ACC112 (cell line): ENCODE results near the gene NOL9.
"Not testable (repeated sequence)": the region's sequence is repeated elsewhere in the genome, so short reads cannot be mapped to it uniquely, and the experiment has no call there.

Source experiments
- H2AFZ ChIP-seq: fragments of 200-600 bp; sonication (generic); one replicate; pipeline ENCODE4 v1.6.0; 2017; ENCODE audit warnings: antibody characterized with exemption, low read length; ENCODE audit not compliant: unreplicated experiment
- H3K27ac ChIP-seq: fragments of 200-600 bp; sonication (generic); 2 replicates; pipeline ENCODE4 v1.5.1; 2014; ENCODE audit warnings: low read depth, mild to moderate bottlenecking, antibody characterized with exemption, low read length, moderate library complexity
- H3K27me3 ChIP-seq: fragments of 200-600 bp; sonication (generic); 2 replicates; pipeline ENCODE4 v1.6.1; 2014; ENCODE audit warnings: mild to moderate bottlenecking, antibody characterized with exemption, low read length, moderate library complexity, mixed read lengths; ENCODE audit not compliant: insufficient read depth
- H3K36me3 ChIP-seq: fragments of 200-600 bp; sonication (generic); 2 replicates; pipeline ENCODE4 v1.6.1; 2016; ENCODE audit warnings: mild to moderate bottlenecking, antibody characterized with exemption, low read length, moderate library complexity, mixed read lengths; ENCODE audit not compliant: insufficient read depth
- H3K4me1 ChIP-seq: fragments of 200-600 bp; sonication (generic); one replicate; pipeline ENCODE4 v1.6.1; 2016; ENCODE audit warnings: low read length, mixed read lengths; ENCODE audit not compliant: insufficient read depth, unreplicated experiment, control insufficient read depth
- H3K4me3 ChIP-seq: fragments of 200-600 bp; sonication (generic); 2 replicates; pipeline ENCODE4 v1.5.1; 2014; ENCODE audit warnings: mild to moderate bottlenecking, low read depth, low read length
- H3K79me2 ChIP-seq: fragments of 200-600 bp; sonication (generic); one replicate; pipeline ENCODE4 v1.6.0; 2016; ENCODE audit warnings: low read length; ENCODE audit not compliant: control insufficient read depth, unreplicated experiment, insufficient read depth

Gene NOL9

GRCh38 chr1:6570100-6570499 lies 15.8 kb upstream of the NOL9 start:
- H3K4me1 ChIP-seq: no peaks in the 10 kb centered on the region
- H3K36me3 ChIP-seq: no peaks in the 10 kb centered on the region
- no peak overlapping the region for H3K4me3 ChIP-seq
- H3K79me2 ChIP-seq: no peaks in the 10 kb centered on the region
- peaks cover 12% of the 10 kb centered on the region; the same call in 1 of the 2 replicates for H3K27me3 ChIP-seq
- no peak overlapping the region for H3K27ac ChIP-seq
- H2AFZ ChIP-seq: no peak overlapping the region

GRCh38 chr1:6569033-6569432 lies 14.7 kb upstream of the NOL9 start:
- peaks cover 23% of the 10 kb centered on the region; the same call in 1 of the 2 replicates for H3K27me3 ChIP-seq
- no peaks in the 10 kb centered on the region for H3K4me1 ChIP-seq
- H3K4me3 ChIP-seq: no peak overlapping the region
- H2AFZ ChIP-seq: no peak overlapping the region
- no peak overlapping the region for H3K27ac ChIP-seq
- H3K36me3 ChIP-seq: no peaks in the 10 kb centered on the region
- no peaks in the 10 kb centered on the region for H3K79me2 ChIP-seq

- Histone ChIP-seq H3K36me3 (no peaks in the 10 kb centered on the region), H3K27ac (no peak overlapping the region), H2AFZ (no peak overlapping the region), H3K79me2 (no peaks in the 10 kb centered on the region), H3K27me3 (peaks cover 31% of the 10 kb centered on the region), H3K4me1 (peaks cover under 1% of the 10 kb centered on the region), H3K4me3 (no peak overlapping the region)
Measured at GRCh38 chr1:6560267-6560666, 6.0 kb upstream of the NOL9 start.

- H3K4me1 ChIP-seq, H3K4me3 ChIP-seq, H3K79me2 ChIP-seq, H3K27ac ChIP-seq, H2AFZ ChIP-seq, H3K36me3 ChIP-seq: not testable (repeated sequence)
- H3K27me3 ChIP-seq: peaks cover 20% of the 10 kb centered on the region
Measured at GRCh38 chr1:6559161-6559560, 4.8 kb upstream of the NOL9 start.

- Histone ChIP-seq H3K79me2 (peaks cover 17% of the 10 kb centered on the region), H3K27ac (no peak overlapping the region), H2AFZ (no peak overlapping the region), H3K4me3 (no peak overlapping the region), H3K27me3 (peaks cover 4% of the 10 kb centered on the region), H3K36me3 (no peaks in the 10 kb centered on the region), H3K4me1 (peaks cover 10% of the 10 kb centered on the region)
Measured at GRCh38 chr1:6557597-6557996, 3.3 kb upstream of the NOL9 start.

GRCh38 chr1:6554907-6555778 lies 830 bp upstream of the NOL9 start, which contains the start of gene TAS1R1:
Gene TAS1R1 (plus strand): TSS chr1:6555307. CDS start chr1:6555374, 67 bp downstream.
- Histone ChIP-seq H2AFZ (peak within 1 kb of the TSS; percentile 55), H3K79me2 (peaks cover 24% of the 10 kb centered on the region), H3K4me3 (peak within 1 kb of the TSS; percentile 93), H3K27ac (no peak within 1 kb of the TSS), H3K27me3 (no peaks in the 10 kb centered on the region), H3K36me3 (no peaks in the 10 kb centered on the region), H3K4me1 (peaks cover 10% of the 10 kb centered on the region)

GRCh38 chr1:6547301-6547700 lies 7.0 kb downstream of the NOL9 start:
- no peak overlapping the region for H3K4me3 ChIP-seq
- H3K27me3 ChIP-seq: no peaks in the 10 kb centered on the region
- peaks cover 8% of the 10 kb centered on the region for H3K79me2 ChIP-seq
- H3K27ac ChIP-seq: 0 out of 2 replicates have a peak overlapping the region, but pooled peaks have one; percentile 84
- peaks cover 22% of the 10 kb centered on the region for H3K36me3 ChIP-seq
- H3K4me1 ChIP-seq: peaks cover 32% of the 10 kb centered on the region
- H2AFZ ChIP-seq: no peak overlapping the region

GRCh38 chr1:6546326-6546725 lies 8.0 kb downstream of the NOL9 start:
- H3K27ac ChIP-seq: peak overlapping the region; percentile 84
- no peak overlapping the region for H3K4me3 ChIP-seq
- H3K36me3 ChIP-seq: peaks cover 22% of the 10 kb centered on the region

GRCh38 chr1:6545276-6546112 lies 8.8 kb downstream of the NOL9 start:
- peaks cover 22% of the 10 kb centered on the region for H3K36me3 ChIP-seq
- H3K4me3 ChIP-seq: peak overlapping the region; percentile 34; the same call in 1 of the 2 replicates
- H3K27me3 ChIP-seq: no peaks in the 10 kb centered on the region
- peaks cover 32% of the 10 kb centered on the region for H3K4me1 ChIP-seq
- H3K27ac ChIP-seq: peak overlapping the region; percentile 84
- no peak overlapping the region for H2AFZ ChIP-seq
- H3K79me2 ChIP-seq: peaks cover 4% of the 10 kb centered on the region

More at GRCh38 chr1:6546326-6546725, 8.0 kb downstream of the NOL9 start:
- H3K79me2 ChIP-seq: peaks cover 8% of the 10 kb centered on the region
- no peak overlapping the region for H2AFZ ChIP-seq
- H3K4me1 ChIP-seq: peaks cover 32% of the 10 kb centered on the region
- no peaks in the 10 kb centered on the region for H3K27me3 ChIP-seq

- H3K36me3 ChIP-seq: peaks cover 22% of the 10 kb centered on the region
- H3K27ac ChIP-seq: peak overlapping the region; percentile 84
- no peak overlapping the region for H2AFZ ChIP-seq
- no peaks in the 10 kb centered on the region for H3K27me3 ChIP-seq
- H3K79me2 ChIP-seq: peaks cover 4% of the 10 kb centered on the region
- peak overlapping the region; percentile 34; the same call in 1 of the 2 replicates for H3K4me3 ChIP-seq
- H3K4me1 ChIP-seq: peaks cover 33% of the 10 kb centered on the region
Measured at GRCh38 chr1:6544831-6545230, 9.5 kb downstream of the NOL9 start.
